Measurements from ENCODE around the gene SGMS2. TPM values are rescaled to one million over a fixed set of nuclear protein-coding genes. Genes with fewer than 3 reads are reported as not detected.

The SGMS2 gene
- total and polyA plus RNA-seq, 12 donors, result 2.3 to 36.9 (median 25.2) TPM

DNA sequence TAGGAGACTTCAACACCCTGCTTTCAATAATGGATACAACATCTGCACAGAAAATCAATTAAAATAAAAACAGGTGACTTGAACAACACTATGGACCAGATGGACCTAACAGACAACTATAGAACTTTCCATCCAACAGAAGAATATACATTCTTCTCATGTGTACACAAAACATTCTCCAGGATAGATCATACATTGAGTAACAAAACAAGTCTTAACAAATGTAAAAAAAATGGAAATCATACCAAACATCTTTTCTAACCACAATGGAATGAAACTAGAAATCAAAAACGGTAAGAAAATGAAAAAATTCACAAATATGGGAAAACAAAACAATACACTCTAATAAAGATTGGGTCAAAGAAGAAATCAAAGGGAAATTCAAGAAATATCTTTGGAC, 131.3 kb downstream of the SGMS2 start:
- 85 to 91% methylated on average over 1 of the region's 1 CpG for WGBS, 2 donors
- DNase-seq, result no peak

More for the DNA sequence above, 131.3 kb downstream of the SGMS2 start:
- TF ChIP-seq CTCF (IDR thresholded peaks at IDR 0.05), result no peak
- Histone ChIP-seq H3K27ac (no peak overlapping the region), H3K9me3 (peaks cover 0 to 39% (median 6%) of the 10 kb centered on the region in 11 donors), H3K36me3 (peaks cover 0 to 29% (median 4%) of the 10 kb centered on the region in 9 donors), H3K4me1 (no peaks in the 10 kb centered on the region), H3K27me3 (no peaks in the 10 kb centered on the region), H3K4me3 (no peak overlapping the region)
- intact Hi-C loops (cut with DNase I), result no loop called here
- ATAC-seq, result no peak

Other genes with a start within 250 kb of the SGMS2 start
- 10 to 100 TPM in 7 of 10 donors, 1 to 10 TPM in 3; 8.5 to 18.9 (median 10.7) TPM for gene PAPSS1, start 104.7 kb upstream of the SGMS2 start, total RNA-seq
- gene PAPSS1, start 104.7 kb upstream of the SGMS2 start, polyA plus RNA-seq, result 10 to 100 TPM in 1 of 2 donors, 1 to 10 TPM in 1; 6.9 to 14.7 TPM
- gene CYP2U1, start 106.6 kb downstream of the SGMS2 start, total RNA-seq, result 10 to 100 TPM in 1 of 10 donors, 1 to 10 TPM in 9; 5.6 to 10.2 (median 6.7) TPM
- 1 to 10 TPM; 3.2 to 5.8 TPM for gene CYP2U1, start 106.6 kb downstream of the SGMS2 start, polyA plus RNA-seq
- 100 to 1,000 TPM; 163 to 295 (median 238) TPM for gene HADH, start 165.0 kb downstream of the SGMS2 start, total RNA-seq
- 100 to 1,000 TPM in 1 of 2 donors, 10 to 100 TPM in 1; 58.2 to 134 TPM for gene HADH, start 165.0 kb downstream of the SGMS2 start, polyA plus RNA-seq

All from heart right ventricle (tissue), 16 donors.